Amniotic stem cell (primary cell): ENCODE results near the gene INO80C.
"Not testable (repeated sequence)": the region's sequence is repeated elsewhere in the genome, so short reads cannot be mapped to it uniquely, and the experiment has no call there.

Experiments used
- DNase-seq: peaks from one replicate; lab custom pipeline; 2025; lab: John Stamatoyannopoulos, UW

INO80C gene

GRCh38 chr18:35512761-35513160 lies 15.0 kb upstream of the INO80C start:
- no peak for DNase-seq

DNA sequence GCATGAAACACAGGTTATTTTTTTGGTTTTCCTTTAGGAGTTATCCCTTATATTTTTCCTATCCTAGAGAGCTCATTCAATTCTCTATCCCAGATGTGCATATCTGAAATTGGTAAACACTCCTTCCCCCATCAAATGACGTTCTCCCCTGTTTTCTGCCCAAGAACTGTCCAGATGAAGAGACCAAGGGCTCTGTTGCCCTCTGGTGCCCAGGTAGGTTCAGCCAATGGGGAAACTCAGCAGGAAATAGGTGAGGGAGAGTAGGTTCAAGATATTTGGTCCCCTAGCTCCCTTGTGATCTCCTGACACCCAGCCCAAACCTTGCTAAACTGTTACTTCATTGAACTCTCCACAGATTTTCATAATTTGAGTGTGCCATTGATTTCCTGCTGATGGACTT lies 14.1 kb upstream of the INO80C start:
- DNase-seq: no peak

DNA sequence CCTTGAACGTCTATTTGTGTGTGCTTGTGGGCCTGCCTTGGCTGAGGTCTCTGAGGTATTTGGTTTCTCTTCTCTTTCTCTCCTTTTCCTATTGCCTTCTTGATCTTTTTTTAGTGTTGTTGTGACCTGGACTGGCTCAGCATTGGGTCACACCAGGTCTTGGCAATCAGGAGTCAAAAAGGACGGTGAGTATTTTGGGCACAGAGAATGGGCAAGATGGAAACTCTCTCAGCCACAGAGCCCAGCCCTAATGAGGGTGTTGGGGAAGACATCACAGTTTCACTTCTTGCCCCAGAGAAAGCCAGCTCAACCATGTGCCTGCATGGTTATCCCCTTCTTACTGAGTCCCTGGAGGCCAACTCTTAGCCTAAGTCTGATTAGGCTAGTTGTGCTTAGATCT lies 13.7 kb upstream of the INO80C start:
- no peak for DNase-seq

- DNase-seq: no peak
These were observed 12.4 kb upstream of the INO80C start for GRCh38 chr18:35510076-35510651.

DNA sequence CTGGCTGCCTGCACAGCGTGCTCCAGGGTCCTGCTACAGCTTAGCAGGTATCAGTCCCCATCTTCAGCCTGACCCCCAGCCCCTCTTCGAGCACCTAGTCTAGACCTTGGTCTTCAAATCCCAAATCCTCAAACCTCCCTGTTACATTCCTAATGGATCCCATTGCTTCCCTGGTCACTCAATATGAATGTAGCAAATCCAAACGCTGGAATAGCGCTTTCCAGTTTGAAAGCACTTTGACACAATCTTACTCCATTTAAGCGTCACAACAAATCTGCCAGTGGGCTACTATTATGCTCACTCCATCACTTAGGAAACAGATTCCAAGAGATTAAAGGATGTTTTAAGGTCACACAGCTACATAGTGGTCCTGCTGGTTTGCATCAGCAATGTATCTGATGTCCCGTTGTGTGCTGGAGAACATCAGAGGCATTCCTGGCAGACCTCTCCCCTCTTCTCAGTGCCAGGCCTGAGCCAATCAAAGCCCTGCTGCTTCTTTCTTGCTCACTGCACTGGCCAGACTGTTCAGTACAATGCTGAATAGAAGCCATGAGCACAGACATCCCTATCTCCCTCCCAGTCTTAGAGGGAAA lies 11.1 kb upstream of the INO80C start:
- no peak for DNase-seq

GRCh38 chr18:35508030-35508429 lies 10.3 kb upstream of the INO80C start:
- no peak for DNase-seq

DNA sequence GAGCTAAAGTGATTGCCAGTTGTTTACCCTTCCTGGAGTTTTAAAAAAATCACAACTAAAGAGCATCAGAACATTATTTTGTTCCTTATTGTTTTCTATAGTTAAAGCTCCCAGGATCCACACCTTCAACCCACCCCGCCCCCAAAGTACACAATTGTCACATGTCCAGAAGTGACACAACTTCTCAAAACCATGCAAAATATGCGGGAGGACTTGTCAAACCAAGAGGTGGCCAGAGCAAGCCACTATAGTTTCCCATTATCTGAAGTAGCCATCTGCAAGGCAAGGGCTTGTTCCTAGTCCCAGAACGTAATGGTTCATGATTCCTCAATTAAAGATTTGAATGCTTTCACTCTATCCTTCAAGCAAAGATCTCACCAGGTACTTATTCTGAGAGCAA lies 9.9 kb upstream of the INO80C start:
- DNase-seq: no peak

DNA sequence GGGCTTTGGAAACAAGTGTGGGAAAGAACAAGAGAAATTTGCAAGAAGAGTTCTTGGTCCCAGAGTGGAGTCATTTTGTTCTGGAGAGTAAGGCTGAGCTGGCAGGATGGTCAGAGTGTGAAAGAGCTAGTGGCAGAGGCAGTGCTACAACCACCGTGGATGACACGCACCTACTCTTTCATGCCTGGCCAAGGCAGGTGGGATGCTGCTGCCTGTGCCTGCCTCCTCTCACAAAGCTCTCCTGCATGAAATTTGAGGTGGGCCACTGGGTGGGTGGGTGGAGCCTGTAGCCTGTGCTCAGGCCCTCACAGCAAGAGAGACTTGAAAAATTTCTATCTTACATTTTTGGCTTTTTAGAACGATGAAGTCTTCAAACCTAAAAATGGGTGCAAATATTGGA lies 9.4 kb upstream of the INO80C start:
- DNase-seq: no peak

GRCh38 chr18:35506024-35506712 lies 8.4 kb upstream of the INO80C start:
- no peak for DNase-seq

DNA sequence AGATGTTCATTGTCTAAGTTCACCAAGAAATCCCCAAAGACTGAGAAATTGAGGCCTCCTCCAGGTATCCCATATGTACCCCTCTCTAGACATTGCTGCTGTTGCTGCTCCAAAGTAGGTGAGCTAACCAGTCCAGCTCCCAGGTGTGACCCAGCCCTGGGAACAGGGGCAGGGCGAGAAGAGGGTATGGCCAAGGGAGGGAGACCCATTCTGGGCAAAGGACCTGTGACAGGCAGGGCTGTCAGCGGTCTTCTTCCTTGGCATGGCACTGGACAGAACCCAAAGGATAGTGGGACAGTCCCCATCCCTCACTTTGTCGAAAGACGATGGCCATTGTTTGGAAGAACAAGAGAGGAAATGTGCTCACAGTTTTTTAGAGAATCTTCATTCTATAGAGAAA lies 7.2 kb upstream of the INO80C start:
- DNase-seq: no peak

DNA sequence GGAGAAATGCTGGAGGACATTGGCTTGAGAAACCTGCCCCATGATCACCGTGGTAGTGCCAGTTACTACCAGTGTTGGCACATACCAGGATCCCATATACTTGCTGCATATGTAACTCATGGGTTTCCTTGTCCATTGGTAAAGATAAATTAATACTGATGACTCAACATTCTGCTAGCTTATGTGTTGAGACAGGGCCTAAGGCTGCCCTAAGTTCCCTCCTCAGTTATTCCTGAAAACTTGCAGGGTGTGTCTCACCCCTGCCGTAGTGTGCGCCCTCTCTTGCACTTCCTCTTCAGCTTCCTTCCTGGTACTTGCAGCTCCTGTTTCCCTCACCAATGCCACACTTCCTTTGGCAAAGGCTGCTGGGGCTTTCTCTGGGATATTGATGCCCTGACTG lies 4.3 kb upstream of the INO80C start:
- no peak for DNase-seq

- no peak for DNase-seq
These were observed 3.6 kb upstream of the INO80C start for GRCh38 chr18:35501369-35501768.

DNA sequence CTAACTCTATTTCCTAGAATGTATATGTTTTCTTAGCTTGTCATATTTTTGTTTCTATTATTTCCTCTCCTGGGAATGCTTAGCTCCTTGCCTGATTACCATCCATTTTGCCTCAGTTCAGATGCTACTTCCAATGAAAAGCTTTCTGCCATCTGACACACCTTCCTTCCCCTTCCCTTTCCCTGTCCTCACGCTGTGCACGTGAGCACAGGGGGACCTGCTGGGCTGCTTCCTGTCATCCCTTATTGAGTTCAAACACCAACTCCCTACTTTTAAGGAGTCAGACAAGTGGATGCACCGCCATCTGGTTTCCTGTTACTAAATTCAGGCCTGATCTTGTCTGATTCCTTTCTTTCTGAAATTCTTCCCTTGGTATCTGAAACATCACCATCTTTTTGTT lies 2.4 kb upstream of the INO80C start:
- no peak for DNase-seq

DNA sequence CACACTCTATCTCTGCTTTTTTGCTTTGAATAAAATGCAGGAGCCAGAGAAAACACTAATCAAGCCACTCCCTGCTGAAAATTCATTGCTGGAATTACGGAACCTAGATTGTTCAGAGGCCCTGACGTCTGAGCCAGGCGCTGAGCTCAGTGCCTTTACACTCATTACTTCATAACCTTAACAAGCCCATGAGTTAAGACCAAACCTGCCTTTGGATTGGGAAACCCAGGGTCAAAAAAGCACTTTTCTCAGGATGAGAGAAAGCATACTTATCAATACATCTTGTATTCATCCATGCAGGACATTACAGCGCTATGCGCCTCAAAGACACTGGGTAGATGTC lies 762 bp downstream of the INO80C start:
- no peak for DNase-seq

DNA sequence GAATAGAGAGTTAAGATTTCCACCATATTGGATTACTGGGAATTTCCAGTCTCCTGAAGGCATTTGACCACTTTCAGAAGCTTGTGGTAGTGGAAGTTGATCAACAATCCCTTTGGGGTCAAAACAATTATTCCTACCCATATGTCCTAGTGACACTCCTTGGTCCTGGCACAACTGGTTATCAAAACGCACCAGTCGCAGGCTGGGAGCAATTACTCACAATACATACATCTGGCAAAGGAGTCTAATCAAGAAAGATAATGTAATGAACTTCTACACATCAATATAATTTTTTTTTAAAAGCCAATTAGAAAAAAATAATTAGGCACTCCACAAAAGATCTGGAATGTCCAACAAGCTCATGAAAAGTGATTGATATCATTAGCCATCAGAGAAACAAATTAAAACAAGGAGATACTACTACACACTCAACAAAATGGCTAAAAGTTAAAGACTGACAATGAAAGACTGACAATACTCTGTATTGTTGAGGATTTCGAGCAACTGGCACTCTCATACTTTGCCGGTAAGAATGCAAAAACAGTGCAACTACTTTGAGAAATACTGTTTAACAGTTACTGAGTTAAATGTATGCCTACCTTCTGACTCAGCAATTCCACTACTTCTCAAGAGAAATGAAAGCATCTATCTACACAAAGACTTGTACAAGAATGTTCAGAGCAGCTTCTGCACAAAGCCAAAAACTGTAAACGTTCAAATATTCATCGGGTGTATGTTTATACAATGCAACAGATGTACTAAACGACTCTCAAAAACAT lies 2.0 kb downstream of the INO80C start:
- no peak for DNase-seq

- DNase-seq: no peak
These were observed 3.2 kb downstream of the INO80C start for GRCh38 chr18:35494251-35495220.

DNA sequence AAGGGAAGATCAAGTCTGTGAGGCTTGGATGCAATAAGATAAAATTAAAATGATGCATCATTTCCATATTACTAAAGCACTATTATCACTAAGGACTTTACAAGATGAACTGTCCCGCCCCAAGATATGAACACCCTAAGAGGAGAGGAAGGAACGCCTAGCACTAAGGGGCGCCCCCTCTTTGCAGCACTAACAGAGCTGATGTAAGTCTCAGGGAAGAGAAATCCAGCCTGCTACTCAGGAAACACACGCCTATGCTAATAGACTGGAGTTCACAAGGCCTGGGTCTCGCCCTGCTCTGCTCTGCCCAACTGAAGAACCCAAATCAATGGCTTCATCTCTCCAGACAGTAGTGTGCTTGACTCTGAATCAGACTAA lies 6.1 kb downstream of the INO80C start:
- no peak for DNase-seq

DNA sequence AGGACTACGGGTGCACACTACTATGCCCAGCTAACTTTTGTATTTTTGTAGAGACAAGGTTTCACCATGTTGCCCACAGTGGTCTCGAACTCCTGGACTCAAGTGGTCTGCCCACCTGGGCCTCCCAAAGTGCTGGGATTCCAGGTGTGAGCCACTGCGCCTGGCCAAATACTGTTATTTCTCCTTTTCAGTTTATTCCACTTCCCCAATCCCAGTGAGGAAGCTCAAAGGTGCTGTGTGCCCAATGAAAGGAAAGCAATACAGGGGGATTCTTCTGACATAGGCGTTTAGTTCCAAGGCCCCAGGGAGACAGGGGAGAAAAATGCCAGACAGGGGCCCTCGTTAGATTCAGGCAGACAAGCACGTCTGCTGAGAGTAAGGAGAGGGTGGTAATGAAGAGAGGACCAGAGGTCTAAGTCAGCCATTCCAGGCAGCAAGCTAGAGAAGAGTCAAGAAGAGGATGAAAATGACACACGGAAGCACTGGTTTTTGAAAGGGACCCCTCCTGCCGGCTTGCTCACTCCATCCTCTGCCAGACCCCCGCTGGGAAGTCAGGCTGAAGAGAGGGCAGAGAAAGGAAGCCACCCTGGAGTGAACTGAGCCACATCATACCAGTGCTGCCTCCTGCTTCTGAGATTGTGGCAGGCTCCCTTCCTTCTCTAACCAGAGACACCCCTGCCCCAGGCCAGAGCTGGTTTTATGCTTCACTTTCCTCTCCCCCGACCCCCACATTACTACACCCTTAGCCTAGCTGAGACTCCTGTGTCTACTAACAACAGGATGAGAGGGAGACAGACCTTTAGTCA lies 6.7 kb downstream of the INO80C start:
- no peak for DNase-seq

DNA sequence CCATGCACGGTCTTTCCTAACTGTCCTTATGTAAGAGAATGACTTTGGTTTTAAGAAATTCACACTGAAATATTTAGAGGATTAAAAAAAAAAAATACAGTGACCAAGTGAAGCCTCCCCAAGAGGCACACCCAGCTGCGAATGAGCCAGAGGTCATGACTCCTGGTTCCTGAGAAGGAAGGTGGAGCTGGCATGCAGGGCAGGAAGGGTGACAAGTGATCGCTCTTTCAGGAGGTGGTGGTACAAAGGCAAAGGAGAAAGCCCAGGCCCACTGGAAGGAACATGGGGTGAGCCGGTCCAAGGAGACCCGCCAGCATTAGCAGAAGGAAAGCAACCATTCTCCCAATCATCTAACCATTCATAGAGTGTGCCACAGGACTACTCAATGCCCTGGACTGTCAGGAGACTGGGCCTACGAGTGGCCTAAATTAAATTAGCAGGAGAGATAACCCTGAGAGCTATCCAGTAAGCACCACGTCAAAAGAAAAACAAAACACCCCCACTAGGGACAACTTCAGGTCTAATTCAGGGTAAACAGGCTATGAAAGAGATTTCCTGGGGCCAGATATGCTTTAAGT lies 7.8 kb downstream of the INO80C start:
- DNase-seq: no peak

GRCh38 chr18:35489281-35489680 lies 8.5 kb downstream of the INO80C start:
- not testable (repeated sequence) for DNase-seq

DNA sequence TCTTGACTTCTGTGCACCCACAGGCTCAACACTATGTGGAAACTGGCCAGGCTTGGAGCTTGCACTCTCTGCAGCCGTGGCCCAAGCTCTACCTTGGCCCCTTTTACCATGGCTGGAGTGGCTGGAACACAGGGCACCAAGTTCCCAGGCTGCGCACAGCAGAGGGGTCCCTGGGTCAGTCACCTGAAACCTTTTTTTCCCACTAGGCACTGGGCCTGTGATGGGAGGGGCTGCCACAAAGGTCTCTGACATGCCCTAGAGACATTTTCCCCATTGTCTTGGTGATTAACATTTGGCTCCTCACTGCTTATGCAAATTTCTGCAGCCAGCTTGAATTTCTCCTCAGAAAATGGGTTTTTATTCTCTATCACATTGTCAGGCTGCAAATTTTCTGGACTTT lies 9.4 kb downstream of the INO80C start:
- DNase-seq: not testable (repeated sequence)
